CD4-positive, alpha-beta T cell treated with Interleukin-15 for 4 hours (primary cell): ENCODE data around the gene CNIH2.
"Not testable (repeated sequence)": the region's sequence is repeated elsewhere in the genome, so short reads cannot be mapped to it uniquely, and the experiment has no call there.

Source experiments
- DNase-seq: peaks from one replicate; pipeline ENCODE4 v3.0.0-alpha.2; 2020; ENCODE audit warnings: low spot score

The CNIH2 gene

GRCh38 chr11:66315498-66315885 lies 37.5 kb downstream of the CNIH2 start:
- DNase-seq = no peak

- no peak for DNase-seq
Observed at GRCh38 chr11:66315921-66316811, 38.2 kb downstream of the CNIH2 start.

DNA sequence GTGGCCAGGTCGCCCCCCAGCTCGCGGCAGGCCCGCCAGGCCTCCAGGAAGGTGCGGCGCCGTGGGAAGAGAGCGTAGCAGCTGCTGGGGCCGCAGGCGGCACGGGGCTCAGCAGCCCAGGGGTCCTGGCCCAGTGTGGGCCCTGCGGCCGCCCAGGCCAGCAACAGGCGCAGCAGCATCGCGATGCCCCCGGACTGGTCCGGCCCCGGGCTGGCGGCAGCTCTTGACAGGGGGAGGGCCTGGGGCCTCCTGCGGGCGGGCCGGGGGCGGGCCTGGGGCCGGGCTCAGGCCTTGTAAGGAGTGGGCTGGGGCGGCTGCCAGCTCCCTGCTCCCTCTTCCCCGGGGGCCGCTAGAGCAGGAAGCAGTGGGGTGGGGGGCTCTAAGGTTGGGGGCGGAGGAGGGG lies 38.9 kb downstream of the CNIH2 start, which contains the start of gene CD248:
TSS of gene CD248 (minus strand) at position 196 of the 403 bp plus-strand sequence. CDS start at position 179, 17 bp downstream.
- no peak for DNase-seq

GRCh38 chr11:66317322-66317722 lies 39.3 kb downstream of the CNIH2 start:
- no peak for DNase-seq

- DNase-seq = peak; percentile 33
Observed at GRCh38 chr11:66317723-66318599, 40.0 kb downstream of the CNIH2 start.

GRCh38 chr11:66318600-66318970 lies 40.6 kb downstream of the CNIH2 start:
- DNase-seq = no peak

DNA sequence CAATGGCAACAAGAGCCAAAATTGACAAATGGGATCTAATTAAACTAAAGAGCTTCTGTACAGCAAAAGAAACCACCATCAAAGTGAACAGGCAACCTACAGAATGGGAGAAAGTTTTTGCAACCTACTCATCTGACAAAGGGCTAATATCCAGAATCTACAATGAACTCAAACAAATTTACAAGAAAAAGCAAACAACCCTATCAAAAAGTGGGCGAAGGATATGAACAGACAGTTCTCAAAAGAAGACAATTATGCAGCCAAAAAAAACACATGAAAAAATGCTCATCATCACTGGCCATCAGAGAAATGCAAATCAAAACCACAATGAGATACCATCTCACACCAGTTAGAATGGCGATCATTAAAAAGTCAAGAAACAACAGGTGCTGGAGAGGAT lies 42.3 kb downstream of the CNIH2 start:
- DNase-seq = not testable (repeated sequence)

DNA sequence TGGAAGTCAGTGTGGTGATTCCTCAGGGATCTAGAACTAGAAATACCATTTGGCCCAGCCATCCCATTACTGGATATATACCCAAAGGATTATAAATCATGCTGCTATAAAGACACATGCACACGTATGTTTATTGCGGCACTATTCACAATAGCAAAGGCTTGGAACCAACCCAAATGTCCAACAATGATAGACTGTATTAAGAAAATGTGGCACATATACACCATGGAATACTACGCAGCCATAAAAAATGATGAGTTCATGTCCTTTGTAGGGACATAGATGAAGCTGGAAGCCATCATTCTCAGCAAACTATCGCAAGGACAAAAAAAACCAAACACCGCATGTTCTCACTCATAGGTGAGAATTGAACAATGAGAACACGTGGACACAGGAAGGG lies 42.8 kb downstream of the CNIH2 start:
- DNase-seq = not testable (repeated sequence)

DNA sequence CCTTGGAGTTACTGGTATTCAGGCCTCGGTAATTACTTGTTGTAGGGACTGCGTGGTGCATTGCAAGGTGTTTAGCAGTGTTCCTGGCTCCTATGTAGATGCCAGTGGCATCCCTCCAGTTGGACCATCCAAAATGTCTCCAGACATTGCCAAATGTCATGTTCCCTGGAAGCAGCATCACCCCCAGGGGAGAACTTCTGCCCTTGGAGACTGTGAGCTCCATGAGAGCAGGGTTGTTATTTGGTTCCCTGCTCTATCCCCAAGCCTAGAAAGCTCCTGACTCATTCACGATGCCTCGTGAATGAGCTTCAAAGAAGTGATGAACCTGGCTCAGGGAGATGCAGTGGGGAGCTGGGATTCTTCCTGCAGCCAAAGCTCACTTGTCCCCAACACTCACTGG lies 43.6 kb downstream of the CNIH2 start:
- DNase-seq = no peak

DNA sequence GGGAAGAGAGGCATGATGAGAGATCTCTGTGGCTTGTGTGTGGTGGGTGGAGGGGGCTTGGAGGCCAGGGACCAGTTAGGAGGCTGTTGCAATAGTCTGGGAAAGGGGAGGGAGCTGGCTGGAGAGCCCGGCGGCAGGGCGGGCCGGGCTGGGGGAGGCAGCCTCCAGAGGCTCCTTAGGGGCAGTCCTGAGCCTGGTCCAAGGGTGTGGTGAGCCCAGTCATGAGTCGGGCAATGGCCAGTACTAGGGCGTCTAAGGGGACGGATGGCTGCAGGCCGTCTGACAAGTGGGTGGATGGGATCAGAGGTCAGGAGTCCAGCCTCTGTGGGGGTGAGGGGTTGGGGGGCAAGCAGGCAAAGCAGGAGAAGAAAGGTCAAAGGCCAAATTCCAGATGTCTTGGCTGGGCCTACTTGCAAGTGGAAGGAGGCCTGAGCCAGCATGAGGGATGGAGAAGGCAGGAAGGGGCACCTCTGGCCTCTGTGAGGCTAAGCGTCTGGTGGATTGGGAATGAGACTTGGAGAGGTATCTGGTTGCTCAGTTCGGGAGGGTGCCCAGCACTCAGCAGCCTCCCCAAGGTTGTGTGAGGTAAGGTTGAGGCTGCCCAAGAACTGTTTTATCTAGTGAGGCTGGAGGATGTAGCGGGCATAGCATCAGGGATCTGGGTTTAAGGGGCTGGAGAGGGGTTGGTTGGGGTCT lies 44.9 kb downstream of the CNIH2 start:
- no peak for DNase-seq

GRCh38 chr11:66323684-66324083 lies 45.7 kb downstream of the CNIH2 start:
- no peak for DNase-seq

DNA sequence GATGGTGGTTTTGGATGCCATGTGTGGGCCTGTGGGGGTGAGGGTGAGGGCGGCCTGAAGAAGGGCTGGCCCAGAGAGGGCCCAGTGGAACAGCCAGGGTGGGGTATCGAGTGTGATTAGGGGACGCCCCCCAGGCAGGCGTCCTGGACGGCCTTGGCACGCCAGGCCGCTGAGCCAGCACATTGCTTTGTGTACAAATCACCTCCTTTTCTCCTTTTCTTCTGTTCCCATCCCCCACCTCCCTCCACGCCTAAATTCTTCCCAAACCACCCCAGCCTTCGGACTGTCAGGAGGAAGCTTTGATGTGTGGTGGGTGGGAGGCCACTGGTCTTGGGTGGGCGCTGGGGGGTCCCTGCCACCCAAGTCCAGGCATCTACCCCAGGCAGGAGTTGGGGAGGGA lies 46.7 kb downstream of the CNIH2 start:
- no peak for DNase-seq

DNA sequence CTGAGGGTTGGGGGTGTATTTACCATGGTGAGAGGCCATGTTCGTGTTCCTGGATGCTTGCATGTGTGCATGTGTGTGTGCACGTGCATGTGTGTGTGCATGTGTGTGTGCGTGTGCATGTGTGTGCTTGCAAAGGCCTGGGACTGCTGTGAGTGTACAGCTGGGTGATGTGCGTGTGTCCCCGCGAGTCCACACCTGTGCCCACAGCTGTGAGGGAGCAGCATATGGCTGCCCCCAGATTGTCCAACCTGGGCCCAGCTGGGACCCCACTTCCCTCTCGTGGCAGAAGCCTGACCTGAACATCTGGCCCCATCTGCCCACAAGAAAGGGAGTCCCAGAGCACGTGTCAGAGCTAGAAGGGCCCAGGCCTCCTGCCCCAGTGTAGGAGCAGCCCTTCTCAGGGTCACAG lies 47.3 kb downstream of the CNIH2 start:
- no peak for DNase-seq

DNA sequence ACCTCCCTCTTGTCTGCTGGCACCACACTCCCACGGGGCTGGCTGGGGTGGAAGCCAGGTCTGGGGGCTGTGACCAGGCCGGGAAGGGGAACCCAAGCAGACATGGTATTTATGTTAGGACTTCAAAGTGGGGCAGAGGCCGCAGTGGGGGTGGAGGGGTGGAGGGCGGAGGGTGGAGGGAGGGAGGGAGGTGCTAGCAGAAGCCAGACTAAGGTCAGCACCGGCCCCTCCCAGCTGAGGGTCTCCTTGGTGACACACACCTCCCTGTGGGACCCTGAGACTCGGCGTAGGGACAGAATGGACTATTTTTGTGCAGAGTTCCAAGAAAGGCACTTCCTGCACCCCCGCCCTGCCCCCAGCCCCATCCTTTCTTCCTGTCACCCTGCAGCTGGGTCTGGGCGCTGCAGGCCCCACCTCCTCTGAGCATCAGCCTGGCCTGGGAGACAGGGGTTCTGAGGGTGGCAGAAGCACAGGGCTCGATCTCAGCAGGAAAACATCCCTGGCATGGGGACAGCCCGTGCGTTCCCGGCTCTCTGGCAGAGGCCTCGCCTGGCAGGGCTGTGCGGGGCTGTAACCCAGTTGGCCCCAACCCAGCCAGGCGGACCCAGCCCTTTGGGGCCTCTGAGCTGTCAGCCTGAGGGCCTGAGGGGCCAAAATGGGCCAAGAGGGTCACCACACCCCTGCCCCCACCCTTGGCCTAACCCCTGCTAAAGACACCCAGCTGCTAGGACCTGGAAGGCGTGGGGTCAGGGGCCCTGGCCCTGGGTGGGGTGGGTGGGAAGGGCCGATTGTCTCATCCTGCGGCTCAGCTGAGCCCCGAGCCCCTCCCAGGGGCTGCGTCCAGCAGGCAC lies 48.5 kb downstream of the CNIH2 start:
- peak; percentile 23 for DNase-seq

DNA sequence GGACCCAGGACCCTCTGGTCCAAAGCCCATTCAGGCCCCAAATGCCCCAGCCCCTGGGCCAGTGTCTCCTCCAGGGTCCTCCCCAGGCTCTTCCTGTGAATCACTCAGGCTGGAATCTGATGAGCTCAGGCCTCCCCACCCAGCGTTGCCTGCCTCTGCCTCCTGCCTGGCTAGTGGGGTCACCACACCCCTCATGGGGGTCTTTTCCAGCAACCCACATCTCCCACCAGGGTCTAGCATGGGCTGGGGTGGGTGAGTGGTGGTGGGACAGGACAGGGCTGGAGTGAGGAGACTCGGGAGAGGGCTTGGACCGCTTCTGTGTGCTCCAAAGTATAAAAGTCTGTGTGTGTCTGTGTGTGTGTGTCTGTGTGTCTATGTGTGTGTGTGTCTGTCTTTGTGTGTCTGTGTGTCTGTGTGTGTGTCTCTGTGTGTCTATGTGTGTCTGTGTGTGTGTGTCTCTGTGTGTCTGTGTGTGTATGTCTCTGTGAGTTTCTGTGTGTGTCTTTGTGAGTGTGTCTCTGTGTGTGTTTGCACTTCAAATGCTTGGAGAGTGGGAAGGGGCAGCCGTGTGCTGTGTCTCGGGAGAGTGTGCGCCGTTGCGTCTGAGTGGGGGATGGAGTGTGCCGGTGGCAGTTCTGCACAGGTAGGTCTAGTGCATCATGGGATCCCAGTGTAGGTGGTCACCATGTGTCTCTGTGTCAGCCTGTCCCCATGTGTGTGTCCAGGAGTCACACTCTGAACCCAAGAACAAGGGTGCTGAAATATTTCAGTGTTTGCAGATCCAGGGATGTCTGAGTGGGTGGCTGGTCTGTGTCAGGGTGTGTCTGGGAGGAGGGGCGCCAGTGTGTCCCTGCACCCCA lies 49.4 kb downstream of the CNIH2 start:
- no peak for DNase-seq

- DNase-seq = peak; percentile 42
Observed at GRCh38 chr11:66328031-66328301, 50.0 kb downstream of the CNIH2 start.

DNA sequence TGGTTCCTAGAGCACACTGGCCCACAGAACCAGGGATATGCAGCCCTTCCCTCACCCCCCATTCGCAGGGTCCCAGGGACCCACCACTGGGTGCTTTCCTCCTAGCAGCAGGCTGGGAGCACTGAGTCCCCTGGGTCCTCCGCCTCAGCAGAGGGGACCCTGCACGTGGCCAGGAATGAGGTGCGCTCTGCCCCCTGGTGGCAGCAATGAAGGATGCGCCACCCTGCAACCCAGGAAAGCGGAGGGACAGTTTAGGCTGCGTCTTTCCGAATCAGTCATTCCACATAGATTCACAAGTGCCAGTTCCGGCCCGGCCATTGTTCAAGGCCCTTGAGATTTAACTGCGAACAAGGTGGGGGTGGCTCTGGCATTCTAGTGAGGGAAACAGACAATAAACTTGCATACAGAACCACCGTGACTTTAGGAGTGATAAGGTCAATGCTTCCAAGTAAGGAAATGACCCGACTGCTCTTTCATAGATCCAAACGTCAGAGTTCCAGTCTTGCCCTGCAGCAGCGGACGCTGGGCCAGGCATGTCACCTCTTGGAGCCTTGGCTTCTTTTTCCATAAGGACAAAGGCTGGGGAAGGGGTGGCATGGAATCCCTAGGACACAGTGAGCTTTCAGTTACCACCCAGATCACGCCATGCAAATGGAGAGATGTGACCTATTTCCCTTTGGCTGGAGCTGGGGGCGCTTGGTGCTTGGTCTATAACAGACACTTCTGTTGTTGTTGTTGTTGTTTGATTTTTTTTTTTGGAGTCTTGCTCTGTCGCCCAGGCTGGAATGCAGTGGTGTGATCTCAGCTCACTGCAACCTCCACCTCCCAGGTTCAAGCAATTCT lies 50.5 kb downstream of the CNIH2 start:
- DNase-seq = peak; percentile 83

- DNase-seq = no peak
Observed at GRCh38 chr11:66329165-66329673, 51.2 kb downstream of the CNIH2 start.

GRCh38 chr11:66330931-66331330 lies 53.0 kb downstream of the CNIH2 start:
- no peak for DNase-seq
